ENCODE results near the gene SLC4A4.

- TF ChIP-seq, protein P1, sequence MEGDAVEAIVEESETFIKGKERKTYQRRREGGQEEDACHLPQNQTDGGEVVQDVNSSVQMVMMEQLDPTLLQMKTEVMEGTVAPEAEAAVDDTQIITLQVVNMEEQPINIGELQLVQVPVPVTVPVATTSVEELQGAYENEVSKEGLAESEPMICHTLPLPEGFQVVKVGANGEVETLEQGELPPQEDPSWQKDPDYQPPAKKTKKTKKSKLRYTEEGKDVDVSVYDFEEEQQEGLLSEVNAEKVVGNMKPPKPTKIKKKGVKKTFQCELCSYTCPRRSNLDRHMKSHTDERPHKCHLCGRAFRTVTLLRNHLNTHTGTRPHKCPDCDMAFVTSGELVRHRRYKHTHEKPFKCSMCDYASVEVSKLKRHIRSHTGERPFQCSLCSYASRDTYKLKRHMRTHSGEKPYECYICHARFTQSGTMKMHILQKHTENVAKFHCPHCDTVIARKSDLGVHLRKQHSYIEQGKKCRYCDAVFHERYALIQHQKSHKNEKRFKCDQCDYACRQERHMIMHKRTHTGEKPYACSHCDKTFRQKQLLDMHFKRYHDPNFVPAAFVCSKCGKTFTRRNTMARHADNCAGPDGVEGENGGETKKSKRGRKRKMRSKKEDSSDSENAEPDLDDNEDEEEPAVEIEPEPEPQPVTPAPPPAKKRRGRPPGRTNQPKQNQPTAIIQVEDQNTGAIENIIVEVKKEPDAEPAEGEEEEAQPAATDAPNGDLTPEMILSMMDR (optimal IDR thresholded peaks at IDR 0.05 in 1 of 3, IDR thresholded peaks at IDR 0.05 in 1 of 3, conservative IDR thresholded peaks at IDR 0.05 in 1 of 3; ENCODE audit: extremely low read depth in 1 of 3, insufficient read depth in 2 of 3, low read length in 3 of 3), result no peak
- TF ChIP-seq EZH2 (IDR thresholded peaks at IDR 0.05; ENCODE audit: low read length), result no peak
These were observed 147.9 kb downstream of the SLC4A4 start for GRCh38 chr4:71486550-71487343.
